Heart left ventricle (tissue), 16 donors: Measurements from ENCODE around the gene OR8I2. TPM values are rescaled to one million over a fixed set of nuclear protein-coding genes. Genes with fewer than 3 reads are reported as not detected.
"Not testable (repeated sequence)": the region's sequence is repeated elsewhere in the genome, so short reads cannot be mapped to it uniquely, and the experiment has no call there.

Experiments used
- ATAC-seq, 4 donors: fragments of 200-7000 bp; cut with Tn5 transposase; one replicate each; pipeline ENCODE4 v1.9.1; 2020 to 2022; ENCODE audit warnings: moderate library complexity in 4 of 4, mild to moderate bottlenecking in 3 of 4, moderate number of reproducible peaks in 1 of 4
- DNase-seq, 5 donors: peaks; one replicate each; pipeline ENCODE4 v3.0.0-alpha.2; 2020
- H3K27ac ChIP-seq, 12 donors: fragments of 200-600 bp; sonication (generic) in 4 of 12; one replicate each; pipeline versions ENCODE4 v1.5.0 to v1.8.0; 2016 to 2022; ENCODE audit warnings: mild to moderate bottlenecking in 2 of 12
- H3K27me3 ChIP-seq, 9 donors: fragments of 200-600 bp; sonication (generic) in 2 of 9; one replicate each; pipeline versions ENCODE4 v1.5.1 to v1.8.0; 2016 to 2022; ENCODE audit warnings: mild to moderate bottlenecking in 3 of 9
- H3K36me3 ChIP-seq, 9 donors: fragments of 200-600 bp; sonication (generic) in 2 of 9; one replicate each; pipeline versions ENCODE4 v1.5.0 to v1.8.0; 2018 to 2022; ENCODE audit warnings: mild to moderate bottlenecking in 2 of 9
- H3K4me1 ChIP-seq, 12 donors: fragments of 200-600 bp; sonication (generic) in 4 of 12; one replicate each; pipeline versions ENCODE4 v1.5.0 to v1.8.0; 2016 to 2022; ENCODE audit warnings: mild to moderate bottlenecking in 3 of 12
- H3K4me3 ChIP-seq, 12 donors: fragments of 200-600 bp; sonication (generic) in 4 of 12; one replicate each; pipeline versions ENCODE4 v1.5.0 to v1.8.0; 2017 to 2022; ENCODE audit warnings: mild to moderate bottlenecking in 9 of 12, moderate library complexity in 4 of 12
- H3K9me3 ChIP-seq, 12 donors: fragments of 200-600 bp; sonication (generic) in 4 of 12; one replicate each; pipeline versions ENCODE4 v1.5.0 to v1.8.0; 2016 to 2022; ENCODE audit warnings: mild to moderate bottlenecking in 1 of 12
- POLR2A ChIP-seq, 2 donors: fragments of 450-650 bp; IDR thresholded peaks; one replicate each; pipeline ENCODE4 v1.6.1; 2017; ENCODE audit warnings: antibody characterized with exemption in 2 of 2, mild to moderate bottlenecking in 2 of 2, moderate library complexity in 2 of 2
- WGBS, 4 donors: extraction: QIAGEN DNeasy Blood & Tissue Kit in 2 of 4; methylation state at CpG; one replicate each; pipeline versions ENCODE4 v1.1.5 to v1.1.7; 2013 to 2018; 5-methylcytosine and 5-hydroxymethylcytosine counted together
- intact Hi-C, 10 donors: fragments of 100-400 bp; cut with DNase I; formaldehyde crosslinking; loops; one replicate each; pipeline versions ENCODE4 v1.11.1 to v1.14.2; 2022
- long read RNA-seq, 3 donors: library from polyadenylated mRNA; unstranded; transcript quantifications; one replicate each; pipeline ENCODE4 v2.0.0, GENCODE V29; 2020 to 2021
- polyA plus RNA-seq, 2 donors: library from polyadenylated mRNA; stranded (reverse); fragments of 200-250 nt; gene quantifications; one replicate each; pipeline ENCODE4 v1.2.3, GENCODE V29; 2013
- total RNA-seq, 9 donors: library from RNA; depleted of rRNA in 2 of 9; stranded (reverse); fragments of >200 nt in 2 of 9; fragmentation: NEBNext Ultra II Directional in 3 of 9; extraction: Animal tissue kit (Norgen Biotek cat#: 25700) in 3 of 9; gene quantifications; one replicate each; pipeline versions ENCODE4 v1.1.0 to v1.2.4, GENCODE V29; 2016 to 2023
- TF ChIP-seq, protein P1 (sequence below), 12 donors: fragments of 200-600 bp; sonication (generic) in 4 of 12; IDR thresholded peaks; one replicate each; pipeline versions ENCODE4 v1.5.0 to v1.8.0; 2018 to 2022; ENCODE audit warnings: antibody characterized with exemption in 12 of 12, mild to moderate bottlenecking in 5 of 12
- donor health status: ischemic (EF 13 %, LVEDD 7.1; RV severe dilation, severe dysfunction).
- donor health status: healthy with polysubstance abuse.
- donor health status: DM: no; HTN: yes; CAD: no.
- donor health status: DM: no; HTN: no; CAD: no.
- donor health status: ischemic (EF 25% LVEDD 6.9; RV normal size, moderate dysfunction).
- donor health status: ischemic (EF 25% LVEDD 5.7; RV mildly dilated, moderate dysfunction).
- donor health status: healthy.
- donor health status: DM: yes; HTN: yes; CAD: no.
- donor health status: ischemic (EF 35%, LVEDD 5.7; RV mildly dilated, moderate dysfunction).
- donor health status: nonischemic (EF 11% LVEDD 7.7; RV severe dilation, severe dysfunction).
- donor health status: DM: yes; HTN: yes; CAD: no.
- donor health status: PGD.
- donor health status: ischemic (EF 29% LVEDD 5.4; RV normal size, mild dysfunction).
- donor health status: nonischemic (EF 23%, LVEDD 6.1; RV moderate dilation, normal function).

Gene OR8I2
- not detected for total RNA-seq
- not detected for polyA plus RNA-seq
- long read RNA-seq, donor 1: 0 reads
- long read RNA-seq, donor 2: 0 reads
- long read RNA-seq, donor 3: 0 reads

DNA sequence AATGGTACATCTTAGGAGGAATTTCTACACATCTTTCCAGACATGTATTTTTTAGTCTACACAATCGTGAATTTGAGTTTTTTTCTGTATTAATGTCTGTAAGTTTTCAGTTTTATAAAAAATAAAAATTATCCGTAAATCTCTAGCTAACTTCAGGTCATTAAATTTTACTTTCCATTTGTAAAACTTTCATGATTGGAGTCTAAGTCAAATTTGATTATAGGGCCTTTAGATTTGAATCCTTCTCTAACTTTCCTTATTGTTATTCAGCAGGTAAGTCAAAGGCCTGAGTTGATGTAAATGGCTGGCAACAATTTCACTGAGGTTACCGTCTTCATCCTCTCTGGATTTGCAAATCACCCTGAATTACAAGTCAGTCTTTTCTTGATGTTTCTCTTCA lies at the start of gene OR8I2:
TSS of gene OR8I2 (plus strand) at position 301 of the 400 bp plus-strand sequence. CDS start at position 301, 0 bp downstream.
- intact Hi-C loops: no loop called here
- no peak for TF ChIP-seq POLR2A (IDR thresholded peaks at IDR 0.05)
- TF ChIP-seq, protein P1, sequence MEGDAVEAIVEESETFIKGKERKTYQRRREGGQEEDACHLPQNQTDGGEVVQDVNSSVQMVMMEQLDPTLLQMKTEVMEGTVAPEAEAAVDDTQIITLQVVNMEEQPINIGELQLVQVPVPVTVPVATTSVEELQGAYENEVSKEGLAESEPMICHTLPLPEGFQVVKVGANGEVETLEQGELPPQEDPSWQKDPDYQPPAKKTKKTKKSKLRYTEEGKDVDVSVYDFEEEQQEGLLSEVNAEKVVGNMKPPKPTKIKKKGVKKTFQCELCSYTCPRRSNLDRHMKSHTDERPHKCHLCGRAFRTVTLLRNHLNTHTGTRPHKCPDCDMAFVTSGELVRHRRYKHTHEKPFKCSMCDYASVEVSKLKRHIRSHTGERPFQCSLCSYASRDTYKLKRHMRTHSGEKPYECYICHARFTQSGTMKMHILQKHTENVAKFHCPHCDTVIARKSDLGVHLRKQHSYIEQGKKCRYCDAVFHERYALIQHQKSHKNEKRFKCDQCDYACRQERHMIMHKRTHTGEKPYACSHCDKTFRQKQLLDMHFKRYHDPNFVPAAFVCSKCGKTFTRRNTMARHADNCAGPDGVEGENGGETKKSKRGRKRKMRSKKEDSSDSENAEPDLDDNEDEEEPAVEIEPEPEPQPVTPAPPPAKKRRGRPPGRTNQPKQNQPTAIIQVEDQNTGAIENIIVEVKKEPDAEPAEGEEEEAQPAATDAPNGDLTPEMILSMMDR (IDR thresholded peaks at IDR 0.05): no peak
- DNase-seq (no peak), ATAC-seq (no peak)
- 56 to 73% (median 69%) methylated on average over 3 of the region's 3 CpGs for WGBS, 4 donors
- Histone ChIP-seq H3K9me3 (peaks cover 0 to 4% (median 0%) of the 10 kb centered on the region in 12 donors), H3K4me1 (no peaks in the 10 kb centered on the region), H3K36me3 (no peaks in the 10 kb centered on the region), H3K4me3 (no peak within 1 kb of the TSS), H3K27me3 (no peaks in the 10 kb centered on the region), H3K27ac (no peak within 1 kb of the TSS)

- no peak for DNase-seq
- Histone ChIP-seq H3K36me3 (no peaks in the 10 kb centered on the region), H3K27me3 (no peaks in the 10 kb centered on the region), H3K4me3 (no peak overlapping the region), H3K27ac (no peak overlapping the region), H3K9me3 (peaks cover 0 to 10% (median 0%) of the 10 kb centered on the region in 12 donors), H3K4me1 (no peaks in the 10 kb centered on the region)
- no peak for TF ChIP-seq POLR2A (IDR thresholded peaks at IDR 0.05)
- ATAC-seq: no peak
- intact Hi-C loops: no loop called here
- 43 to 57% (median 52%) methylated on average over 1 of the region's 1 CpG for whole genome bisulfite sequencing, 4 donors
These were observed 47.6 kb upstream of the OR8I2 start for GRCh38 chr11:56045538-56045937.

GRCh38 chr11:56048480-56048879 lies 44.6 kb upstream of the OR8I2 start:
- 54 to 68% (median 63%) methylated on average over 4 of the region's 4 CpGs for WGBS, 4 donors
- H3K9me3 ChIP-seq: no peaks in the 10 kb centered on the region
- no peaks in the 10 kb centered on the region for H3K27me3 ChIP-seq
- no peaks in the 10 kb centered on the region for H3K4me1 ChIP-seq
- no peak overlapping the region for H3K27ac ChIP-seq
- H3K36me3 ChIP-seq: no peaks in the 10 kb centered on the region
- no peak overlapping the region for H3K4me3 ChIP-seq
- intact Hi-C loops: no loop called here
- no peak for TF ChIP-seq POLR2A (IDR thresholded peaks at IDR 0.05)
- no peak for ATAC-seq
- DNase-seq: no peak

GRCh38 chr11:56049487-56049886 lies 43.6 kb upstream of the OR8I2 start:
- no peaks in the 10 kb centered on the region for H3K4me1 ChIP-seq
- no peaks in the 10 kb centered on the region for H3K9me3 ChIP-seq
- ATAC-seq: no peak
- 52 to 69% (median 61%) methylated on average over 2 of the region's 2 CpGs for WGBS, 4 donors
- no peaks in the 10 kb centered on the region for H3K36me3 ChIP-seq
- intact Hi-C loops: no loop called here
- no peak overlapping the region for H3K4me3 ChIP-seq
- no peak for DNase-seq
- no peak overlapping the region for H3K27ac ChIP-seq
- TF ChIP-seq, protein P1 (IDR thresholded peaks at IDR 0.05): no peak
- no peak for TF ChIP-seq POLR2A (IDR thresholded peaks at IDR 0.05)
- H3K27me3 ChIP-seq: no peaks in the 10 kb centered on the region

- intact Hi-C loops, H3K27me3 ChIP-seq, H3K9me3 ChIP-seq, DNase-seq, H3K27ac ChIP-seq, ATAC-seq, H3K36me3 ChIP-seq, H3K4me3 ChIP-seq, H3K4me1 ChIP-seq: not testable (repeated sequence)
- WGBS, 4 donors: 28 to 49% (median 32%) methylated on average over 4 of the region's 4 CpGs
These were observed 36.7 kb upstream of the OR8I2 start for GRCh38 chr11:56056366-56056765.

DNA sequence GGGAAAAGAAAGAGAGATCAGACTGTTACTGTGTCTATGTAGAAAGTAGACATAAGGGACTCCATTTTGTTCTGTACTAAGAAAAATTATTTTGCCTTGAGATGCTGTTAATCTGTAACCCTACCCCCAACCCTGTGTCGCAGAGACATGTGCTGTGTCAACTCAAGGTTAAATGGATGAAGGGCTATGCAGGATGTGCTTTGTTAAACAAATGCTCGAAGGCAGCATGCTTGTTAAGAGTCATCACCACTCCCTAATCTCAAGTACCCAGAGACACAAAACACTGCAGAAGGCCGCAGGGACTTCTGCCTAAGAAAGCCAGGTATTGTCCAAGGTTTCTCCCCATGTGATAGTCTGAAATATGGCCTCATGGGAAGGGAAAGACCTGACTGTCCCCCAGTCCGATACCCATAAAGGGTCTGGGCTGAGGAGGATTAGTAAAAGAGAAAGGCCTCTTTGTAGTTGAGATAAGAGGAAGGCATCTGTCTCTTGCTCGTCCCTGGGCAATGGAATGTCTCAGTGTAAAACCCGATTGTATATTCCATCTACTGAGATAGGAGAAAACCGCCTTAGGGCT lies 35.4 kb upstream of the OR8I2 start:
- H3K4me1 ChIP-seq, H3K36me3 ChIP-seq, DNase-seq, H3K27me3 ChIP-seq, H3K4me3 ChIP-seq, H3K27ac ChIP-seq, intact Hi-C loops, ATAC-seq, H3K9me3 ChIP-seq: not testable (repeated sequence)
- WGBS, 4 donors: 10 to 17% (median 14%) methylated on average over 7 of the region's 7 CpGs

- H3K4me1 ChIP-seq, DNase-seq, H3K9me3 ChIP-seq, ATAC-seq, H3K4me3 ChIP-seq, intact Hi-C loops, H3K36me3 ChIP-seq, H3K27me3 ChIP-seq, H3K27ac ChIP-seq: not testable (repeated sequence)
- 61 to 73% (median 71%) methylated on average over 7 of the region's 7 CpGs for WGBS, 4 donors
These were observed 34.8 kb upstream of the OR8I2 start for GRCh38 chr11:56058260-56058780.
